Measurements from ENCODE around the gene TMEM255B. TPM values are rescaled to one million over a fixed set of nuclear protein-coding genes. Genes with fewer than 3 reads are reported as not detected.

TMEM255B gene
- total RNA-seq, 1 donor from 2014 or later: 8.4 TPM

DNA sequence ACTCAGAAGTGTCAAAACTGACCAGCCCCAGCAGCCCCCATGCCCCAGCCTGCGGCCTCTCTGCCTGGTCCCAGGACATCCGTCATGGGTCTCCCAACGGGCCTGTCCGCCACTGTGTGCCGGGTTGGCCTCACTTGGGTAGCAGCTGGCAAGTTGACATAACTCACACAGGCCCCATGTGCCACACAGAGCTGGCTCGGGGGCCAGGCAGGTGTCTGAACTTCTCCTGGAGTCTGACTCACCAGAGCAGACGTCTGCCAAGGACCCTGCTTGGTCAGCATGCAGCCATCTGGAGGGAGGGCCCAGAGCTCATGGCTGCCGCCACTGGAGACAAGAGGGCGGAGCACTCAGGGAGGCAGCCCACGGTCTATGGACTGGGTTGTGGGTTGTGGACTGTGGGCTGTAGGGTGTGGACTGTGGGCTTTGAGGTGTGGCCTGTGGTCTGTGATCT, 32.0 kb upstream of the TMEM255B start:
- H3K4me1 ChIP-seq (ENCODE audit: insufficient read depth, low read length): peaks cover 6% of the 10 kb centered on the region
- no peak overlapping the region for H3K27ac ChIP-seq (ENCODE audit: low read depth, low read length)
- no peaks in the 10 kb centered on the region for H3K4me1 Mint-ChIP-seq (ENCODE audit: low read depth, unreplicated experiment)
- no peaks in the 10 kb centered on the region for H4K20me1 ChIP-seq (ENCODE audit: insufficient read depth, low read length)
- peaks cover 32% of the 10 kb centered on the region for H3K27me3 Mint-ChIP-seq (ENCODE audit: low read depth, unreplicated experiment)
- H3K4me3 Mint-ChIP-seq (ENCODE audit: unreplicated experiment): no peak overlapping the region
- DNase-seq (ENCODE audit: low read depth) (peak; percentile 57), FAIRE-seq (no peak)
- H3K9ac ChIP-seq (ENCODE audit: low read length): no peak overlapping the region
- H3K4me3 ChIP-seq (ENCODE audit: insufficient read depth, low read depth, low read length): no peak overlapping the region
- H3K36me3 ChIP-seq (ENCODE audit: insufficient read depth, low read length): no peaks in the 10 kb centered on the region
- H3K27me3 ChIP-seq (ENCODE audit: insufficient read depth, low read length): peaks cover 11% of the 10 kb centered on the region
- peaks cover 3% of the 10 kb centered on the region for H3K36me3 Mint-ChIP-seq (ENCODE audit: low read depth, unreplicated experiment)
- no peaks in the 10 kb centered on the region for H3K79me2 ChIP-seq (ENCODE audit: insufficient read depth, low read length)
- H3K4me2 ChIP-seq (ENCODE audit: low read length): no peak overlapping the region
- H3K9me3 ChIP-seq (ENCODE audit: insufficient read depth, low read depth, low read length): no peaks in the 10 kb centered on the region
- H3K9me3 Mint-ChIP-seq (ENCODE audit: unreplicated experiment): no peaks in the 10 kb centered on the region
- H2AFZ ChIP-seq (ENCODE audit: low read depth, low read length): no peak overlapping the region
- H3K27ac Mint-ChIP-seq (ENCODE audit: unreplicated experiment): no peak overlapping the region
- TF ChIP-seq, protein P1, sequence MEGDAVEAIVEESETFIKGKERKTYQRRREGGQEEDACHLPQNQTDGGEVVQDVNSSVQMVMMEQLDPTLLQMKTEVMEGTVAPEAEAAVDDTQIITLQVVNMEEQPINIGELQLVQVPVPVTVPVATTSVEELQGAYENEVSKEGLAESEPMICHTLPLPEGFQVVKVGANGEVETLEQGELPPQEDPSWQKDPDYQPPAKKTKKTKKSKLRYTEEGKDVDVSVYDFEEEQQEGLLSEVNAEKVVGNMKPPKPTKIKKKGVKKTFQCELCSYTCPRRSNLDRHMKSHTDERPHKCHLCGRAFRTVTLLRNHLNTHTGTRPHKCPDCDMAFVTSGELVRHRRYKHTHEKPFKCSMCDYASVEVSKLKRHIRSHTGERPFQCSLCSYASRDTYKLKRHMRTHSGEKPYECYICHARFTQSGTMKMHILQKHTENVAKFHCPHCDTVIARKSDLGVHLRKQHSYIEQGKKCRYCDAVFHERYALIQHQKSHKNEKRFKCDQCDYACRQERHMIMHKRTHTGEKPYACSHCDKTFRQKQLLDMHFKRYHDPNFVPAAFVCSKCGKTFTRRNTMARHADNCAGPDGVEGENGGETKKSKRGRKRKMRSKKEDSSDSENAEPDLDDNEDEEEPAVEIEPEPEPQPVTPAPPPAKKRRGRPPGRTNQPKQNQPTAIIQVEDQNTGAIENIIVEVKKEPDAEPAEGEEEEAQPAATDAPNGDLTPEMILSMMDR (IDR thresholded peaks at IDR 0.05; ENCODE audit: insufficient read depth, low read depth, low read length): no peak
- no peak for TF ChIP-seq EZH2 (IDR thresholded peaks at IDR 0.05; ENCODE audit: insufficient read depth, low read length)

DNA sequence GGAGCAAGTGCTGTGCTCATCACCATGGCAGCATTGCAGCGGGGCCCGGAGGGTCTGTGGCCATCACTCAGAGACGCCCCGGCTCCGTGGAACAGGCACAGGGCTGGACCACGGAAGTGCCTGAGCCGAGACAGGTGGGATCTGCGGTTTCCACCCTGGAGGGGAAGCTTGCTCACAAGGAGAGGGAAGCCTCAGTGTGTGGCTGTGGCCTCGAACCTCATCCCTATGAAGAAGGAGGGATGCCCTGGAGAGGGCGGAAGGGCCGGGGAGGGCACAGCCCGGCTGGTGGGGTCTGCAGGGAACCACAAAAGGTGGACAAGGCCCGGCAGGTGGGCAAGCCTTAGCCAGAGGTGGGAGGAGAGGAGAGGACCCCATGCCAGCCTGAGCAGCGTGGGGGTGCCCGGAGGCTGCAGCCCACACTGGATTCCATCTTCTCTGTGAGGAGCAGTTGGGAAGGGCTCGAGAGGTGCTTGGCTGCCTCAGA, 30.4 kb upstream of the TMEM255B start:
- Mint-ChIP-seq H3K4me1 (ENCODE audit: low read depth, unreplicated experiment) (no peaks in the 10 kb centered on the region), H3K27me3 (ENCODE audit: low read depth, unreplicated experiment) (peaks cover 36% of the 10 kb centered on the region), H3K4me3 (ENCODE audit: unreplicated experiment) (no peak overlapping the region), H3K9me3 (ENCODE audit: unreplicated experiment) (no peaks in the 10 kb centered on the region), H3K27ac (ENCODE audit: unreplicated experiment) (no peak overlapping the region), H3K36me3 (ENCODE audit: low read depth, unreplicated experiment) (peaks cover 3% of the 10 kb centered on the region)
- Histone ChIP-seq H3K4me1 (ENCODE audit: insufficient read depth, low read length) (peaks cover 6% of the 10 kb centered on the region), H3K27ac (ENCODE audit: low read depth, low read length) (no peak overlapping the region), H3K79me2 (ENCODE audit: insufficient read depth, low read length) (no peaks in the 10 kb centered on the region), H3K9me3 (ENCODE audit: insufficient read depth, low read depth, low read length) (no peaks in the 10 kb centered on the region), H3K4me3 (ENCODE audit: insufficient read depth, low read depth, low read length) (no peak overlapping the region), H3K27me3 (ENCODE audit: insufficient read depth, low read length) (peaks cover 11% of the 10 kb centered on the region), H3K9ac (ENCODE audit: low read length) (no peak overlapping the region), H3K4me2 (ENCODE audit: low read length) (no peak overlapping the region), H3K36me3 (ENCODE audit: insufficient read depth, low read length) (no peaks in the 10 kb centered on the region), H2AFZ (ENCODE audit: low read depth, low read length) (no peak overlapping the region), H4K20me1 (ENCODE audit: insufficient read depth, low read length) (no peaks in the 10 kb centered on the region)
- FAIRE-seq (no peak), DNase-seq (ENCODE audit: low read depth) (no peak)
- no peak for TF ChIP-seq EZH2 (IDR thresholded peaks at IDR 0.05; ENCODE audit: insufficient read depth, low read length)
- TF ChIP-seq, protein P1 (IDR thresholded peaks at IDR 0.05; ENCODE audit: insufficient read depth, low read depth, low read length): no peak

GRCh38 chr13:113729187-113730019, 29.6 kb upstream of the TMEM255B start:
- FAIRE-seq (no peak), DNase-seq (ENCODE audit: low read depth) (no peak)
- Histone ChIP-seq H2AFZ (ENCODE audit: low read depth, low read length) (no peak overlapping the region), H3K27ac (ENCODE audit: low read depth, low read length) (no peak overlapping the region), H3K4me2 (ENCODE audit: low read length) (no peak overlapping the region), H3K9ac (ENCODE audit: low read length) (no peak overlapping the region), H3K4me1 (ENCODE audit: insufficient read depth, low read length) (peaks cover 6% of the 10 kb centered on the region), H3K79me2 (ENCODE audit: insufficient read depth, low read length) (no peaks in the 10 kb centered on the region), H3K9me3 (ENCODE audit: insufficient read depth, low read depth, low read length) (no peaks in the 10 kb centered on the region), H3K36me3 (ENCODE audit: insufficient read depth, low read length) (no peaks in the 10 kb centered on the region), H3K27me3 (ENCODE audit: insufficient read depth, low read length) (peaks cover 11% of the 10 kb centered on the region), H3K4me3 (ENCODE audit: insufficient read depth, low read depth, low read length) (no peak overlapping the region), H4K20me1 (ENCODE audit: insufficient read depth, low read length) (no peaks in the 10 kb centered on the region)
- Mint-ChIP-seq H3K9me3 (ENCODE audit: unreplicated experiment) (no peaks in the 10 kb centered on the region), H3K27me3 (ENCODE audit: low read depth, unreplicated experiment) (peaks cover 29% of the 10 kb centered on the region), H3K4me3 (ENCODE audit: unreplicated experiment) (no peak overlapping the region), H3K36me3 (ENCODE audit: low read depth, unreplicated experiment) (peaks cover 3% of the 10 kb centered on the region), H3K4me1 (ENCODE audit: low read depth, unreplicated experiment) (no peaks in the 10 kb centered on the region), H3K27ac (ENCODE audit: unreplicated experiment) (no peak overlapping the region)
- TF ChIP-seq, protein P1 (IDR thresholded peaks at IDR 0.05; ENCODE audit: insufficient read depth, low read depth, low read length): no peak
- no peak for TF ChIP-seq EZH2 (IDR thresholded peaks at IDR 0.05; ENCODE audit: insufficient read depth, low read length)
